ENCODE measurements around the gene POLR3G.

GRCh38 chr5:90477621-90478215 is 3.1 kb downstream of the POLR3G start:
- TF ChIP-seq CTCF (IDR thresholded peaks at IDR 0.05) (no peak), ZFX (IDR thresholded peaks at IDR 0.05; ENCODE audit: borderline replicate concordance) (no peak)
